ENCODE measurements around the gene LARGE1.

DNA sequence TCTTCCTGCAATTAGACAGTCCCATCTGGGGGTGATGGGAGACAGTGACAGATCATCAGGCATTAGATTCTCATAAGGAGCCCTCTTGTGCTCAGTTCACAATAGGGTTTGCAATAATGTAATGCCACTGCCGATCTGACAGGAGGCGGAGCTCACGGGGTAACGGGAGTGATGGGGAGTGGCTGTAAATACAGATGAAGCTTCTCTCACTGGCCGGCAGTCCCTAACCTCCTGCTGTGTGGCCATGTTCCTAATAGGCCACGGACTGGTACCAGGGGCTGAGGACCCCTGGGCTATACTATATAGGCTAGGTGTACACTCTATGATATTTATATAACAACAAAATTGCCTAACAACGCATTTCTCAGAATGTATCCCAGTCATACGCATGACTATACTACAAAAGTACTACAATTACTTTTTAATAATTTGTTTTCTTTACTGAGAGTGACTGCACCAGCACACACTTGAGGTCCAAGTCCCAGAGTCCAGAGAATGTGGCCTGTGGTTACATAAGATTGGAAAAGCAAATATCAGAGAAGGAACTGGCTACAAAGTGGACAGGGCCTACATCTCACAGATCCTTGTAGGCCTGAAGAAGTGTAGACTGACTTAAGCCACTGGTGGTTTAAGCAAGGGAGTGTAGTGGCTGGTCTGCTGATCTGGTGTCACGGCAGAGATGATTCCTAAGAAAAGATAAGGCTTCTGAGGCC, 200.0 kb downstream of the LARGE1 start:
- TF ChIP-seq, protein P1, sequence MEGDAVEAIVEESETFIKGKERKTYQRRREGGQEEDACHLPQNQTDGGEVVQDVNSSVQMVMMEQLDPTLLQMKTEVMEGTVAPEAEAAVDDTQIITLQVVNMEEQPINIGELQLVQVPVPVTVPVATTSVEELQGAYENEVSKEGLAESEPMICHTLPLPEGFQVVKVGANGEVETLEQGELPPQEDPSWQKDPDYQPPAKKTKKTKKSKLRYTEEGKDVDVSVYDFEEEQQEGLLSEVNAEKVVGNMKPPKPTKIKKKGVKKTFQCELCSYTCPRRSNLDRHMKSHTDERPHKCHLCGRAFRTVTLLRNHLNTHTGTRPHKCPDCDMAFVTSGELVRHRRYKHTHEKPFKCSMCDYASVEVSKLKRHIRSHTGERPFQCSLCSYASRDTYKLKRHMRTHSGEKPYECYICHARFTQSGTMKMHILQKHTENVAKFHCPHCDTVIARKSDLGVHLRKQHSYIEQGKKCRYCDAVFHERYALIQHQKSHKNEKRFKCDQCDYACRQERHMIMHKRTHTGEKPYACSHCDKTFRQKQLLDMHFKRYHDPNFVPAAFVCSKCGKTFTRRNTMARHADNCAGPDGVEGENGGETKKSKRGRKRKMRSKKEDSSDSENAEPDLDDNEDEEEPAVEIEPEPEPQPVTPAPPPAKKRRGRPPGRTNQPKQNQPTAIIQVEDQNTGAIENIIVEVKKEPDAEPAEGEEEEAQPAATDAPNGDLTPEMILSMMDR (IDR thresholded peaks at IDR 0.05; ENCODE audit: poor library complexity), result no peak
- no peak for TF ChIP-seq EZH2phosphoT487 (IDR thresholded peaks at IDR 0.05; ENCODE audit: low read depth, severe bottlenecking, unreplicated experiment)
- no peak for TF ChIP-seq EZH2 (IDR thresholded peaks at IDR 0.05; ENCODE audit: borderline replicate concordance)

Data from hepatocyte (in vitro differentiated cells).